Ascending aorta (tissue), 2 donors: ENCODE results near the gene THBS4. TPM values are rescaled to one million over a fixed set of nuclear protein-coding genes. Genes with fewer than 3 reads are reported as not detected.

ENCODE experiments used
- DNase-seq, 2 donors: peaks; one replicate each; pipeline ENCODE4 v3.0.0-alpha.2; 2019; ENCODE audit warnings: low spot score in 2 of 2
- H3K27ac ChIP-seq, 2 donors: fragments of 200-600 bp; sonication (generic); one replicate each; pipeline ENCODE4 v1.5.1; 2016 to 2017; ENCODE audit warnings: mild to moderate bottlenecking in 1 of 2
- H3K27me3 ChIP-seq: fragments of 200-600 bp; sonication (generic); one replicate; pipeline ENCODE4 v1.5.1; 2017
- H3K36me3 ChIP-seq, 2 donors: fragments of 200-600 bp; sonication (generic); one replicate each; pipeline ENCODE4 v1.5.1; 2016
- H3K4me1 ChIP-seq, 2 donors: fragments of 200-600 bp; sonication (generic); one replicate each; pipeline ENCODE4 v1.5.1; 2016 to 2017; ENCODE audit warnings: mild to moderate bottlenecking in 1 of 2
- H3K4me3 ChIP-seq, 2 donors: fragments of 200-600 bp; sonication (generic); one replicate each; pipeline ENCODE4 v1.5.1; 2016 to 2017; ENCODE audit warnings: mild to moderate bottlenecking in 1 of 2
- H3K9me3 ChIP-seq, 2 donors: fragments of 200-600 bp; sonication (generic); one replicate each; pipeline ENCODE4 v1.5.1; 2016
- CTCF ChIP-seq, 3 experiments: fragments of 200-600 bp in 2 of 3; fragments of 450-650 bp in 1 of 3; sonication (generic) in 2 of 3; IDR thresholded peaks; one replicate each; pipeline ENCODE4 v1.5.1; 2016 to 2019; ENCODE audit warnings: antibody characterized with exemption in 3 of 3, mild to moderate bottlenecking in 1 of 3, moderate library complexity in 1 of 3
- intact Hi-C: fragments of 100-400 bp; cut with DNase I; formaldehyde crosslinking; loops from one replicate; pipeline ENCODE4 v1.15.1; 2023
- total RNA-seq: library from RNA; depleted of rRNA; stranded (reverse); fragments of >200 nt; gene quantifications from one replicate; pipeline ENCODE4 v1.1.0, GENCODE V29; 2016

Gene THBS4
- total RNA-seq, 1 donor from 2014 or later, result not detected

- no peak for TF ChIP-seq CTCF (IDR thresholded peaks at IDR 0.05)
- DNase-seq, result no peak
- H3K4me3 ChIP-seq, result no peak overlapping the region
These were observed 35.3 kb downstream of the THBS4 start for GRCh38 chr5:80070338-80071056.

GRCh38 chr5:80071510-80072021 is 36.4 kb downstream of the THBS4 start:
- H3K4me1 ChIP-seq, result no peaks in the 10 kb centered on the region

More at GRCh38 chr5:80070338-80071056, 35.3 kb downstream of the THBS4 start:
- Histone ChIP-seq H3K27me3 (no peaks in the 10 kb centered on the region), H3K36me3 (no peaks in the 10 kb centered on the region), H3K4me1 (no peaks in the 10 kb centered on the region), H3K9me3 (no peaks in the 10 kb centered on the region), H3K27ac (no peak overlapping the region)
- intact Hi-C loops, result no loop called here

DNA sequence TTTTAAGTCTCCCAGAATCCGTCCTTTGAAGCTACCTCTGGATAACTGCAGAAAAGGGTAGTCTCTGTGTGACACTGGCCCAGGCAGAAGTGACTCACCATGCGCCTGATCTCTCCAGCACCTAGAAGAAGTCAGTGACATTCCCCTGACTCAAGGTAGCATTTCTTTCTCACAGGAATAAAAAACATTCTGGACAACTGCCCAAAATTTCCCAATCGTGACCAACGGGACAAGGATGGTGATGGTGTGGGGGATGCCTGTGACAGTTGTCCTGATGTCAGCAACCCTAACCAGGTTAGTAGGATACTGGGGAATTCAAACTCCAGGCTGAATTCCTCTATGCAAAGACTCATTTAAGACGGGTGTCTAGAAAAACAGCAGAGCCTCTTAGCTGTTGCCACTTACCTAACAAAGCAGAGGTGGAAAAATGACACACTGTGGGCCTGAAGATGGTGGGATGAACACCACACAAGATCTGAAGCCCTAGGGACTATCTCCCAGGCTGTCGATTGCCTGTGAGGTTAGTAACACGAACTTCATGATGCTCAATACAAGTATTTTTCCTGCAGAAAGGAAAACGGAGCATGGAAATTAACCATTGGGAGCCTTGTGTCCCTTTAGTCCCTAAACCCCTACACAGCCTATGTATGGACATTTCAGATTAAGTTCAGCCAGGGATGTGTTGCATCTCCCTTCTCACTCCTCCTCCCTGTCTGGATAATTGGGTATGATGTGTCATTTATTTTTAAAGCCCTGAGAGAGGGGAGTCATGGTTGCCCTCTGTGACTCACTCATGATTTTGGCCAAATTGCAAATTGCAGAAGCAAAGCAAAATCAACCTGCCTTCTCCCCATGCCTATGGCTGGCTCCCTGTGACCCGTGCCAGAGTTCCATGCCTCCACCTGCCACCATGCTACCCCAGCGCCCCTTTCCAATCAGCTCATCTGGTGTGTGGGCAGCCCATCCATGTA is 37.2 kb downstream of the THBS4 start:
- TF ChIP-seq CTCF (IDR thresholded peaks at IDR 0.05), result no peak
- Histone ChIP-seq H3K27ac (no peak overlapping the region), H3K36me3 (no peaks in the 10 kb centered on the region), H3K9me3 (no peaks in the 10 kb centered on the region), H3K27me3 (no peaks in the 10 kb centered on the region), H3K4me1 (no peaks in the 10 kb centered on the region), H3K4me3 (no peak overlapping the region)
- DNase-seq, result no peak
- intact Hi-C loops, result no loop called here

More at GRCh38 chr5:80071510-80072021, 36.4 kb downstream of the THBS4 start:
- Histone ChIP-seq H3K27me3 (no peaks in the 10 kb centered on the region), H3K4me3 (no peak overlapping the region), H3K27ac (no peak overlapping the region), H3K36me3 (no peaks in the 10 kb centered on the region), H3K9me3 (no peaks in the 10 kb centered on the region)
- intact Hi-C loops, result no loop called here
- DNase-seq, result no peak
- TF ChIP-seq CTCF (IDR thresholded peaks at IDR 0.05), result no peak

- no peak for TF ChIP-seq CTCF (IDR thresholded peaks at IDR 0.05)
- intact Hi-C loops, result no loop called here
- no peaks in the 10 kb centered on the region for H3K27me3 ChIP-seq
- H3K4me3 ChIP-seq, result no peak overlapping the region
- H3K27ac ChIP-seq, result no peak overlapping the region
- no peaks in the 10 kb centered on the region for H3K36me3 ChIP-seq
- no peak for DNase-seq
- H3K4me1 ChIP-seq, result no peaks in the 10 kb centered on the region
- H3K9me3 ChIP-seq, result no peaks in the 10 kb centered on the region
These were observed 41.2 kb downstream of the THBS4 start for GRCh38 chr5:80076131-80077050.
